Natural killer cell (primary cell): ENCODE data around the gene TAAR5. TPM values are rescaled to one million over a fixed set of nuclear protein-coding genes. Genes with fewer than 3 reads are reported as not detected.
"Not testable (repeated sequence)": the region's sequence is repeated elsewhere in the genome, so short reads cannot be mapped to it uniquely, and the experiment has no call there.

ENCODE experiments used
- ATAC-seq, 3 donors: fragments of 150-1000 bp in 2 of 3; fragments of 200-7000 bp in 1 of 3; cut with Tn5 transposase; 1 replicate in 1 of 3; 2 replicates in 2 of 3; pipeline ENCODE4 v1.10.0; 2021; ENCODE audit warnings: mild to moderate bottlenecking in 2 of 3, moderate library complexity in 2 of 3
- DNase-seq, 2 donors: peaks; one replicate each; pipeline versions ENCODE4 v3.0.0 to v3.0.0-alpha.2; 2013 to 2021; ENCODE audit warnings: mixed read lengths in 1 of 2
- H3K27ac ChIP-seq: one replicate; pipeline ENCODE4 v1.5.1; 2013; ENCODE audit warnings: mild to moderate bottlenecking, low read length
- H3K27me3 ChIP-seq: one replicate; pipeline ENCODE4 v1.6.1; 2013; ENCODE audit warnings: low read length; ENCODE audit not compliant: control insufficient read depth, insufficient read depth
- H3K36me3 ChIP-seq: one replicate; pipeline ENCODE4 v1.6.1; 2013; ENCODE audit warnings: low read length; ENCODE audit not compliant: control insufficient read depth, insufficient read depth
- H3K4me1 ChIP-seq: one replicate; pipeline ENCODE4 v1.6.1; 2013; ENCODE audit warnings: low read length; ENCODE audit not compliant: control insufficient read depth, insufficient read depth
- H3K4me3 ChIP-seq: one replicate; pipeline ENCODE4 v1.5.1; 2013; ENCODE audit warnings: low read length
- H3K9me3 ChIP-seq: one replicate; pipeline ENCODE4 v1.6.1; 2013; ENCODE audit warnings: low read length; ENCODE audit not compliant: control insufficient read depth, insufficient read depth
- H3K27ac Mint-ChIP-seq, 2 donors: one replicate each; pipeline ENCODE4 v1.8.0; 2022; ENCODE audit warnings: mild to moderate bottlenecking in 2 of 2, mixed read lengths in 2 of 2, moderate library complexity in 1 of 2
- H3K27me3 Mint-ChIP-seq, 2 donors: one replicate each; pipeline ENCODE4 v1.8.0; 2022; ENCODE audit warnings: low read depth in 2 of 2, mixed read lengths in 2 of 2
- H3K36me3 Mint-ChIP-seq: one replicate; pipeline ENCODE4 v1.8.0; 2022; ENCODE audit warnings: mixed read lengths
- H3K4me1 Mint-ChIP-seq, 2 donors: one replicate each; pipeline ENCODE4 v1.8.0; 2022; ENCODE audit warnings: mixed read lengths in 2 of 2
- H3K4me3 Mint-ChIP-seq: one replicate; pipeline ENCODE4 v1.8.0; 2022; ENCODE audit warnings: mild to moderate bottlenecking, moderate library complexity, mixed read lengths
- H3K9me3 Mint-ChIP-seq, 2 donors: one replicate each; pipeline ENCODE4 v1.8.0; 2022; ENCODE audit warnings: mixed read lengths in 2 of 2
- CTCF ChIP-seq: fragments of 200-600 bp; IDR thresholded peaks from one replicate; pipeline ENCODE4 v1.8.0; 2022; ENCODE audit warnings: antibody characterized with exemption
- WGBS: methylation state at CpG from one replicate; pipeline ENCODE4 v1.1.7; 2013; ENCODE audit warnings: missing lambda C conversion rate; ENCODE audit not compliant: insufficient coverage; 5-methylcytosine and 5-hydroxymethylcytosine counted together
- intact Hi-C: fragments of 100-400 bp; cut with micrococcal nuclease; formaldehyde crosslinking; loops from one replicate; pipeline ENCODE4 v1.14.2; 2022
- total RNA-seq, 4 donors: library from RNA; stranded (reverse); fragments of 120-200 nt in 1 of 4; gene quantifications; one replicate each; pipeline versions ENCODE4 v1.2.3 to v1.2.4, GENCODE V29; 2013 to 2022

The TAAR5 gene
- total RNA-seq = not detected
- total RNA-seq (2013) = not detected

GRCh38 chr6:132589454-132589853 lies at the start of gene TAAR5:
TAAR5 (minus strand) TSS chr6:132589741; CDS start chr6:132589686, 55 bp downstream.
- Histone ChIP-seq H3K27ac (no peak within 1 kb of the TSS), H3K36me3 (no peaks in the 10 kb centered on the region), H3K4me1 (no peaks in the 10 kb centered on the region), H3K27me3 (no peaks in the 10 kb centered on the region), H3K9me3 (no peaks in the 10 kb centered on the region), H3K4me3 (no peak within 1 kb of the TSS)
- no peaks in the 10 kb centered on the region for H3K9me3 Mint-ChIP-seq
- WGBS = 89% methylated on average over 5 of the region's 5 CpGs
- no peak for TF ChIP-seq CTCF
- no peak within 1 kb of the TSS for H3K4me3 Mint-ChIP-seq
- H3K36me3 Mint-ChIP-seq = no peaks in the 10 kb centered on the region
- no peak within 1 kb of the TSS for H3K27ac Mint-ChIP-seq
- peaks cover 9 to 23% of the 10 kb centered on the region in 2 donors for H3K27me3 Mint-ChIP-seq
- intact Hi-C loops = no loop called here
- peaks cover 0 to 7% of the 10 kb centered on the region in 2 donors for H3K4me1 Mint-ChIP-seq
- ATAC-seq = no peak
- DNase-seq = no peak

- H3K4me1 ChIP-seq, H3K9me3 Mint-ChIP-seq, H3K4me3 Mint-ChIP-seq, H3K36me3 Mint-ChIP-seq, H3K9me3 ChIP-seq, H3K27ac ChIP-seq, intact Hi-C loops, H3K4me1 Mint-ChIP-seq, DNase-seq, H3K27ac Mint-ChIP-seq, H3K36me3 ChIP-seq, ATAC-seq, H3K27me3 ChIP-seq, H3K4me3 ChIP-seq: not testable (repeated sequence)
- 100% methylated on average over 1 of the region's 1 CpG for WGBS
- peaks cover 9 to 19% of the 10 kb centered on the region in 2 donors for H3K27me3 Mint-ChIP-seq
Observed at GRCh38 chr6:132637135-132637534, 47.6 kb upstream of the TAAR5 start.

GRCh38 chr6:132635906-132636305 lies 46.4 kb upstream of the TAAR5 start:
- H3K4me1 Mint-ChIP-seq, H3K27ac ChIP-seq, H3K27ac Mint-ChIP-seq, H3K9me3 Mint-ChIP-seq, H3K4me1 ChIP-seq, H3K4me3 ChIP-seq, H3K9me3 ChIP-seq, H3K36me3 Mint-ChIP-seq, H3K36me3 ChIP-seq, intact Hi-C loops, H3K27me3 ChIP-seq, ATAC-seq, H3K4me3 Mint-ChIP-seq, DNase-seq: not testable (repeated sequence)
- peaks cover 12 to 19% of the 10 kb centered on the region in 2 donors for H3K27me3 Mint-ChIP-seq
- WGBS = 100% methylated on average over 2 of the region's 3 CpGs

- peaks cover 17 to 19% of the 10 kb centered on the region in 2 donors for H3K27me3 Mint-ChIP-seq
- WGBS = 77% methylated on average over 3 of the region's 3 CpGs
- H3K9me3 ChIP-seq, H3K36me3 ChIP-seq, H3K4me1 ChIP-seq, H3K27ac Mint-ChIP-seq, intact Hi-C loops, H3K27ac ChIP-seq, DNase-seq, H3K9me3 Mint-ChIP-seq, ATAC-seq, H3K27me3 ChIP-seq, H3K36me3 Mint-ChIP-seq, H3K4me3 ChIP-seq, H3K4me3 Mint-ChIP-seq, H3K4me1 Mint-ChIP-seq: not testable (repeated sequence)
Observed at GRCh38 chr6:132635288-132635687, 45.7 kb upstream of the TAAR5 start.

GRCh38 chr6:132634796-132635195 lies 45.3 kb upstream of the TAAR5 start:
- no peak for ATAC-seq
- no peak overlapping the region for H3K27ac ChIP-seq
- no peaks in the 10 kb centered on the region for H3K36me3 ChIP-seq
- Mint-ChIP-seq H3K4me3 (no peak overlapping the region), H3K27ac (no peak overlapping the region), H3K9me3 (no peaks in the 10 kb centered on the region), H3K27me3 (peaks cover 17 to 19% of the 10 kb centered on the region in 2 donors), H3K36me3 (no peaks in the 10 kb centered on the region), H3K4me1 (no peaks in the 10 kb centered on the region)
- intact Hi-C loops = no loop called here
- no peak for TF ChIP-seq CTCF
- H3K4me1 ChIP-seq = no peaks in the 10 kb centered on the region
- no peaks in the 10 kb centered on the region for H3K9me3 ChIP-seq
- peaks cover 4% of the 10 kb centered on the region for H3K27me3 ChIP-seq
- no peak for DNase-seq
- WGBS = 81% methylated on average over 4 of the region's 4 CpGs
- no peak overlapping the region for H3K4me3 ChIP-seq
